Endothelial cell of umbilical vein (primary cell): Measurements from ENCODE around the gene KLHL6. TPM values are rescaled to one million over a fixed set of nuclear protein-coding genes. Genes with fewer than 3 reads are reported as not detected.
A peak's percentile ranks its signal among the peaks of the same experiment; 100 is the strongest.
"Not testable (repeated sequence)": the region's sequence is repeated elsewhere in the genome, so short reads cannot be mapped to it uniquely, and the experiment has no call there.

Experiments
- BruUV-seq: library from RNA; stranded (reverse); fragments of 400-500 nt; replicated peaks from 2 replicates; lab custom pipeline; 2021; lab: Mats Ljungman, UMichigan
- CTCF ChIA-PET: fragments of 300-600, 350-600 bp; sonication (Branson Sonifier 250); formaldehyde crosslinking; loops from one replicate; lab custom pipeline; 2021; ENCODE audit warnings: antibody characterized with exemption, inconsistent platforms; lab: Charles Lee
- POLR2A ChIA-PET: fragments of 300-600, 350-600 bp; sonication (Branson Sonifier 250); formaldehyde crosslinking; loops from one replicate; lab custom pipeline; 2021; ENCODE audit warnings: antibody characterized with exemption, inconsistent platforms; lab: Charles Lee
- DNase-seq: peaks from one replicate; pipeline ENCODE4 v3.0.0-alpha.2; 2011; ENCODE audit warnings: low read depth, low spot score
- FAIRE-seq: peaks from 2 replicates; lab custom pipeline; 2011; peaks lifted over from hg19 to GRCh38; lab: Jason Lieb, UNC
- H2AFZ ChIP-seq: 2 replicates; pipeline ENCODE4 v1.6.0; 2012; ENCODE audit warnings: low read depth, low read length, control low read depth, inconsistent platforms
- H3K27ac ChIP-seq: 2 replicates; pipeline ENCODE4 v1.5.1; 2011; ENCODE audit warnings: low read depth, mild to moderate bottlenecking, control low read depth, low read length, moderate library complexity; ENCODE audit not compliant: insufficient read depth
- H3K27me3 ChIP-seq, 2 experiments: 2 replicates each; pipeline versions ENCODE4 v1.6.0 to v1.6.1; 2011; ENCODE audit warnings: low read length in 2 of 2, mixed read lengths in 1 of 2; ENCODE audit not compliant: control insufficient read depth in 2 of 2, insufficient read depth in 2 of 2
- H3K36me3 ChIP-seq, 2 experiments: 2 replicates in 1 of 2; 3 replicates in 1 of 2; pipeline ENCODE4 v1.5.1; 2011; ENCODE audit warnings: low read length in 2 of 2, mild to moderate bottlenecking in 1 of 2, moderate library complexity in 1 of 2; ENCODE audit not compliant: control insufficient read depth in 2 of 2, insufficient read depth in 2 of 2; ENCODE audit errors: extremely low read depth in 1 of 2
- H3K4me1 ChIP-seq: 3 replicates; pipeline ENCODE4 v1.5.1; 2011; ENCODE audit warnings: mild to moderate bottlenecking, low read length; ENCODE audit not compliant: control insufficient read depth, insufficient read depth; ENCODE audit errors: extremely low read depth
- H3K4me2 ChIP-seq: 2 replicates; pipeline ENCODE4 v1.6.1; 2011; ENCODE audit warnings: low read length, control low read depth, mixed read lengths; ENCODE audit not compliant: insufficient read depth
- H3K4me3 ChIP-seq, 3 experiments: fragments of 200-600 bp in 1 of 3; sonication (generic), shearing (Covaris generic) in 1 of 3; replicated peaks in 1 of 3; 2 replicates each; pipeline ENCODE4 v1.5.1; 2011 to 2016; ENCODE audit warnings: control low read depth in 3 of 3, low read length in 3 of 3, mild to moderate bottlenecking in 2 of 3, inconsistent platforms in 1 of 3, low read depth in 1 of 3, moderate library complexity in 1 of 3; ENCODE audit not compliant: insufficient read depth in 1 of 3
- H3K79me2 ChIP-seq: 2 replicates; pipeline ENCODE4 v1.6.0; 2012; ENCODE audit warnings: low read length, inconsistent platforms; ENCODE audit not compliant: control insufficient read depth, insufficient read depth
- H3K9ac ChIP-seq: replicated peaks from 2 replicates; pipeline ENCODE3; 2011; ENCODE audit warnings: low read length, control low read depth; ENCODE audit not compliant: insufficient read depth; ENCODE audit errors: extremely low read depth
- H3K9me1 ChIP-seq: replicated peaks from 3 replicates; pipeline ENCODE4 v1.6.0; 2011; ENCODE audit warnings: mild to moderate bottlenecking, low read length; ENCODE audit not compliant: control insufficient read depth, insufficient read depth; ENCODE audit errors: extremely low read depth
- H3K9me3 ChIP-seq: replicated peaks from 2 replicates; pipeline ENCODE4 v1.5.1; 2012; ENCODE audit warnings: low read length, inconsistent platforms; ENCODE audit not compliant: control insufficient read depth, insufficient read depth
- H4K20me1 ChIP-seq: replicated peaks from 2 replicates; pipeline ENCODE3; 2011; ENCODE audit warnings: mild to moderate bottlenecking, low read length; ENCODE audit not compliant: control insufficient read depth, insufficient read depth; ENCODE audit errors: extremely low read depth
- EZH2 ChIP-seq: IDR thresholded peaks from 2 replicates; pipeline ENCODE4 v1.6.1; 2012; ENCODE audit warnings: borderline replicate concordance, low read depth, mild to moderate bottlenecking, moderate library complexity, low read length, inconsistent platforms; ENCODE audit not compliant: severe bottlenecking
- FOS ChIP-seq: IDR thresholded peaks from 2 replicates; pipeline ENCODE4 v1.6.1; 2011; ENCODE audit warnings: mild to moderate bottlenecking, low read length, moderate library complexity, borderline replicate concordance; ENCODE audit not compliant: insufficient read depth
- GATA2 ChIP-seq: IDR thresholded peaks from 2 replicates; pipeline ENCODE4 v1.7.0; 2011; ENCODE audit warnings: low read depth, mild to moderate bottlenecking, moderate library complexity, mixed read lengths, low read length; ENCODE audit not compliant: insufficient read length, insufficient read depth
- JUN ChIP-seq: IDR thresholded peaks from 2 replicates; pipeline ENCODE4 v1.6.1; 2011; ENCODE audit warnings: borderline replicate concordance, low read depth; ENCODE audit not compliant: insufficient read length, insufficient read depth
- MYC ChIP-seq: IDR thresholded peaks from one replicate; pipeline ENCODE4 v1.6.1; 2011; ENCODE audit warnings: mild to moderate bottlenecking, low read depth, low read length
- POLR2A ChIP-seq: IDR thresholded peaks from 2 replicates; pipeline ENCODE4 v1.6.1; 2012; ENCODE audit warnings: low read depth, mild to moderate bottlenecking, control low read depth, low read length
- POLR2AphosphoS5 ChIP-seq: IDR thresholded peaks from 2 replicates; pipeline ENCODE4 v1.6.1; 2012; ENCODE audit warnings: low read depth, mild to moderate bottlenecking, control low read depth, low read length, moderate library complexity; ENCODE audit not compliant: insufficient read depth
- dilution Hi-C: fragments of 300-500 bp; cut with MboI; formaldehyde crosslinking; loops from one replicate; pipeline ENCODE4 v1.15.0; 2019; ENCODE audit warnings: low sequenced_read_pairs; ENCODE audit not compliant: extremely low pct_ligation_motif_present
- intact Hi-C: fragments of 100-400 bp; cut with micrococcal nuclease; formaldehyde crosslinking; loops from one replicate; pipeline ENCODE4 v1.10.0; 2022
- polyA plus RNA-seq, 4 experiments: library from polyadenylated mRNA; depleted of rRNA in 3 of 4; stranded (reverse) in 3 of 4; unstranded in 1 of 4; fragments of >200 nt; gene quantifications; 2 replicates each; pipeline versions ENCODE4 v1.2.1 to v1.2.3, GENCODE V29; 2011 to 2012; ENCODE audit warnings: missing spikeins in 1 of 4
- total RNA-seq: library from RNA; stranded (reverse); gene quantifications from 2 replicates; pipeline ENCODE4 v1.2.3, GENCODE V29; 2021
- TF ChIP-seq, protein P1 (sequence below): IDR thresholded peaks from 2 replicates; pipeline ENCODE4 v1.6.1; 2011; ENCODE audit not compliant: insufficient read depth, insufficient read length
- TF ChIP-seq, protein P2 (sequence below), 2 donors: IDR thresholded peaks; 1 replicate in 1 of 2; 2 replicates in 1 of 2; pipeline ENCODE4 v1.5.1; 2011; ENCODE audit warnings: low read length in 2 of 2, mild to moderate bottlenecking in 2 of 2, moderate library complexity in 2 of 2, control low read depth in 1 of 2, inconsistent platforms in 1 of 2, low read depth in 1 of 2; ENCODE audit not compliant: insufficient read depth in 1 of 2; ENCODE audit errors: extremely low read depth in 1 of 2

The KLHL6 gene
- total and polyA plus RNA-seq, 2 donors (not counting 3 experiments of a cell fraction or from before 2014, with no cell fraction given) = 5.7 to 12.6 TPM

DNA sequence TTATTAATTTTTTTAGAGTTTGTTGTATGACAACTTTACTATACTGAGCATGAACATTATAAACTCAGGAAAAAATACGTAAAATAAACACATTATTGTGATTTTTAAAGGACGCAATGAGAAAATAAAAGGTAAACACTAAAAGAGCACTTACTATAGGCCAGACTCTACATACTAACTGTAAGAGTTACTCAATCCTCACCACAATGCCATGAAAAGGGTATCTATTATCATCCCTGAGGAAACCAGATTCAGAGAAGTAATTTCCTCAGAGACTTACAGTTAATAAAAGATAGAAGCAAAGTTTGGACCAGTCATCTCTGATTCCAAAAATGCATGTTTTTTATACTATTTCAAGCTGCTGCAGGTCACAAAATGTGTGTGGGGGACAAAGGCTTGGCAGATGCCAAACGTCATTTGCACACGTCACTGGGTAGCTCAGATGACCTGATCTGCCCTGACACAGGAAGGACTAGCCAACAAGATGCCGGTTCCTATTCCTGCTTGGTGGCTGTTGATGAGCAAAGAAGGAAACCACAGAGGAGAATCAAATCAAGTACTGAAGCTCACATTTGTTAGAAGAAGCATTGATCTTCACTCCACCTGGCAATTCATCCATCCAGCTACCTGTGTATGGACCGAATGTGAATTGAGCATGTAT is 42.3 kb downstream of the KLHL6 start:
- H3K4me1 ChIP-seq = no peaks in the 10 kb centered on the region
- POLR2A ChIA-PET = no interaction called here
- TF ChIP-seq GATA2 (no peak), JUN (no peak), POLR2A (no peak), POLR2AphosphoS5 (no peak), FOS (no peak), MYC (no peak), EZH2 (no peak)
- TF ChIP-seq, protein P1, sequence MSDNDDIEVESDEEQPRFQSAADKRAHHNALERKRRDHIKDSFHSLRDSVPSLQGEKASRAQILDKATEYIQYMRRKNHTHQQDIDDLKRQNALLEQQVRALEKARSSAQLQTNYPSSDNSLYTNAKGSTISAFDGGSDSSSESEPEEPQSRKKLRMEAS = no peak
- TF ChIP-seq, protein P2, sequence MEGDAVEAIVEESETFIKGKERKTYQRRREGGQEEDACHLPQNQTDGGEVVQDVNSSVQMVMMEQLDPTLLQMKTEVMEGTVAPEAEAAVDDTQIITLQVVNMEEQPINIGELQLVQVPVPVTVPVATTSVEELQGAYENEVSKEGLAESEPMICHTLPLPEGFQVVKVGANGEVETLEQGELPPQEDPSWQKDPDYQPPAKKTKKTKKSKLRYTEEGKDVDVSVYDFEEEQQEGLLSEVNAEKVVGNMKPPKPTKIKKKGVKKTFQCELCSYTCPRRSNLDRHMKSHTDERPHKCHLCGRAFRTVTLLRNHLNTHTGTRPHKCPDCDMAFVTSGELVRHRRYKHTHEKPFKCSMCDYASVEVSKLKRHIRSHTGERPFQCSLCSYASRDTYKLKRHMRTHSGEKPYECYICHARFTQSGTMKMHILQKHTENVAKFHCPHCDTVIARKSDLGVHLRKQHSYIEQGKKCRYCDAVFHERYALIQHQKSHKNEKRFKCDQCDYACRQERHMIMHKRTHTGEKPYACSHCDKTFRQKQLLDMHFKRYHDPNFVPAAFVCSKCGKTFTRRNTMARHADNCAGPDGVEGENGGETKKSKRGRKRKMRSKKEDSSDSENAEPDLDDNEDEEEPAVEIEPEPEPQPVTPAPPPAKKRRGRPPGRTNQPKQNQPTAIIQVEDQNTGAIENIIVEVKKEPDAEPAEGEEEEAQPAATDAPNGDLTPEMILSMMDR (IDR thresholded peaks at IDR 0.05; ENCODE audit: extremely low read depth in 1 of 2, insufficient read depth in 1 of 2, low read depth in 1 of 2, low read length in 2 of 2) = no peak
- no peaks in the 10 kb centered on the region for H3K79me2 ChIP-seq
- FAIRE-seq = peak; percentile 53
- no peak for DNase-seq
- no peak overlapping the region for H2AFZ ChIP-seq
- H3K36me3 ChIP-seq = no peaks in the 10 kb centered on the region
- H3K4me2 ChIP-seq = no peak overlapping the region
- no peak overlapping the region for H3K27ac ChIP-seq
- H3K9ac ChIP-seq = no peak overlapping the region
- H4K20me1 ChIP-seq = peaks cover 3% of the 10 kb centered on the region
- no TSS peak for BruUV-seq
- dilution Hi-C loops (no loop called here), intact Hi-C loops (no loop called here)
- no peaks in the 10 kb centered on the region for H3K9me1 ChIP-seq
- H3K4me3 ChIP-seq = no peak overlapping the region
- H3K27me3 ChIP-seq = no peaks in the 10 kb centered on the region
- H3K9me3 ChIP-seq = no peaks in the 10 kb centered on the region
- CTCF ChIA-PET = interaction anchor here (1.1 kb wide), 1 partner anchor 30 kb away, joined by 3 read pairs; no protein-coding TSS in a partner anchor

DNA sequence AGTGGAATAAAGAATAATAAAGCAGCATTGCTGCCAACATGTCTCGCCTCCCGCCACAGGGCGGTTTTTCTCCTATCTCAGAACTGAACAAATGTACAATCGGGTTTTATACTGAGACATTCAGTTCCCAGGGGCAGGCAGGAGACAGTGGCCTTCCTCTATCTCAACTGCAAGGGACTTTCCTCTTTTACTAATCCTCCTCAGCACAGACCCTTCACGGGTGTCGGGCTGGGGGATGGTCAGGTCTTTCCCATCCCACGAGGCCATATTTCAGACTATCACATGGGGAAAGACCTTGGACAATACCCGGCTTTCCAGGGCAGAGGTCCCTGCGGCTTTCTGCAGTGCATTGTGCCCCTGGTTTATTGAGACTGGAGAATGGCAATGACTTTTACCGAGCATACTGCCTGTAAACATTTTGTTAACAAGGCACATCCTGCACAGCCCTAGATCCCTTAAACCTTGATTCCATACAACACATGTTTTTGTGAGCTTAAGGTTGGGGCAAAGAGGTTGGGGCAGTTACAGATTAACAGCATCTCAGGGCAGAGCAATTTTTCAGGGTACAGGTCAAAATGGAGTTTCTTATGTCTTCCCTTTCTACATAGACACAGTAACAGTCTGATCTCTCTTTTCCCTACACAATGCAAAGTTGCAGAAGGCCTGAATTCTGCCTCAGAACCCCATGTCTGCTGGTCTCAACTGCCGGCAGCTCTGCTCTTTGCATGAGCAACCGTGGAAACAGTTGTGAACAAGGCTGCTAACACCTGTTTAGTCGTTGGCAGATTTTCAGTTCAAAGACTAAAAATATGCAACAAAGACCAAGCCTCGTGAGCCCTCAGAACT is 44.0 kb downstream of the KLHL6 start:
- H3K79me2 ChIP-seq, CTCF ChIA-PET, dilution Hi-C loops, FAIRE-seq, H2AFZ ChIP-seq, H3K4me1 ChIP-seq, H3K9me3 ChIP-seq, H3K27ac ChIP-seq, intact Hi-C loops, H4K20me1 ChIP-seq, POLR2A ChIA-PET, H3K9ac ChIP-seq, BruUV-seq, DNase-seq, H3K4me2 ChIP-seq, H3K36me3 ChIP-seq, H3K9me1 ChIP-seq, H3K4me3 ChIP-seq, H3K27me3 ChIP-seq: not testable (repeated sequence)
